ENCODE data around the gene ATP1A3.
A peak's percentile ranks its signal among the peaks of the same experiment; 100 is the strongest.

Gene ATP1A3

GRCh38 chr19:41958367-41959055, 35.5 kb downstream of the ATP1A3 start:
- peak overlapping the region; percentile 54 for H3K27ac ChIP-seq (ENCODE audit: low read depth, low read length)
- WGBS, result 3% methylated on average over 43 of the region's 43 CpGs
- peak overlapping the region; percentile 93 for H3K4me3 ChIP-seq (ENCODE audit: low read length)
- H3K9ac ChIP-seq (ENCODE audit: low read depth, low read length), result peak overlapping the region; percentile 75
- H3K9me3 ChIP-seq (ENCODE audit: insufficient read depth, low read depth, low read length), result no peaks in the 10 kb centered on the region
- H3K4me1 ChIP-seq (ENCODE audit: insufficient read depth, low read length), result peaks cover 5% of the 10 kb centered on the region
- H3K27me3 ChIP-seq (ENCODE audit: insufficient read depth, low read length), result no peaks in the 10 kb centered on the region
- peaks cover 11% of the 10 kb centered on the region for H3K36me3 ChIP-seq (ENCODE audit: insufficient read depth, low read length)

DNA sequence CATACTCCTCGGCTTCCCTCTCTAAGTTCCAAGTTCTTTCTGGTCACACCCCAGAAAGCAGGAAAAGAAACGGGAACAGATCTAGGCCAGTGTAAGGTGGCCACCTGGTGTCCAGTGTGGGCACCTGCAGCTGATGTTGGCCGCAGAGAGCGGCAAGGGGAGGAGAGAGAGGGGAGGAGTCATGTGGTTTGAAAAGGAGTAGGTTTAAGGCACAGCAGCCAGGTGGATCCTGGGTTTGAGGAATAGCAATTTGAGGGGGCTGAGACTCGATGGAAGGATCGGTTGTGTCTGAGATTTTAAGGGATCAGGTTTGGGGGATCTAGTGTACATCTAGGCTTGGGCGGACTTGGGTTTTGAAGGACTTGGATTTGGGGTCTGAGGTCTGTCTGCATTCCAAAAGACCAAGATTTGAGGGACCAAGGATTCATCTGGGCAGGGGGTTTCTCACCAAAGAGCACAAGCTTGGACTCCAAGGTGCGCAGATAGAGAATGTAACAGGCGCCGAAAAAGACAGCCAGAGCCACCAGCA, 36.1 kb downstream of the ATP1A3 start:
- Histone ChIP-seq H3K36me3 (ENCODE audit: insufficient read depth, low read length) (peaks cover 11% of the 10 kb centered on the region), H3K4me1 (ENCODE audit: insufficient read depth, low read length) (peaks cover 5% of the 10 kb centered on the region), H3K27ac (ENCODE audit: low read depth, low read length) (no peak overlapping the region), H3K9ac (ENCODE audit: low read depth, low read length) (no peak overlapping the region), H3K9me3 (ENCODE audit: insufficient read depth, low read depth, low read length) (no peaks in the 10 kb centered on the region), H3K4me3 (ENCODE audit: low read length) (peak overlapping the region; percentile 93), H3K27me3 (ENCODE audit: insufficient read depth, low read length) (no peaks in the 10 kb centered on the region)
- 14% methylated on average over 10 of the region's 10 CpGs for WGBS

- WGBS, result 89% methylated on average over 11 of the region's 11 CpGs
- Histone ChIP-seq H3K36me3 (ENCODE audit: insufficient read depth, low read length) (peaks cover 11% of the 10 kb centered on the region), H3K4me3 (ENCODE audit: low read length) (no peak overlapping the region), H3K4me1 (ENCODE audit: insufficient read depth, low read length) (peaks cover 5% of the 10 kb centered on the region), H3K9ac (ENCODE audit: low read depth, low read length) (no peak overlapping the region), H3K9me3 (ENCODE audit: insufficient read depth, low read depth, low read length) (no peaks in the 10 kb centered on the region), H3K27me3 (ENCODE audit: insufficient read depth, low read length) (no peaks in the 10 kb centered on the region), H3K27ac (ENCODE audit: low read depth, low read length) (no peak overlapping the region)
Observed at GRCh38 chr19:41957161-41957837, 36.7 kb downstream of the ATP1A3 start.

DNA sequence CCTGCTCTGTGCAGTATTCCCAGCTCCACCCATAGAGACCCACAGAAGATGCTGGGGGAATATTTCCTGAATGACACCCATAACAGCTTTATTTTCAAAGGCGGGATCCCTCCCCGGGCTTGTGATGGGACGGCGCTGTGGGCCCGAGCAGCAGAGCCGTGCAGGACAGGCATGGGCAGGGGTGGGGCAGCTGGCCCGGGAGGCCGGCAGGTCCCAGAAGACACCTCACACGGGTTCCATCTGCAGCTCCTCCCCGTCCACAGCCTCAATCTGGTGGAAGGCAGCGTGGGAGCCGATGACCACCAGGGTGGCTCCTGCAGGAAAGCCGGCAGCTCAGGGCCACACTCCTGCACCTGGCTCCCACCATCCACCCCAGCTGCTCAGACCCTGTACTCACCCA, 37.4 kb downstream of the ATP1A3 start:
- no peak overlapping the region for H3K9ac ChIP-seq (ENCODE audit: low read depth, low read length)
- peaks cover 11% of the 10 kb centered on the region for H3K36me3 ChIP-seq (ENCODE audit: insufficient read depth, low read length)
- peaks cover 5% of the 10 kb centered on the region for H3K4me1 ChIP-seq (ENCODE audit: insufficient read depth, low read length)
- H3K9me3 ChIP-seq (ENCODE audit: insufficient read depth, low read depth, low read length), result no peaks in the 10 kb centered on the region
- no peaks in the 10 kb centered on the region for H3K27me3 ChIP-seq (ENCODE audit: insufficient read depth, low read length)
- H3K4me3 ChIP-seq (ENCODE audit: low read length), result no peak overlapping the region
- H3K27ac ChIP-seq (ENCODE audit: low read depth, low read length), result no peak overlapping the region
- 96% methylated on average over 13 of the region's 13 CpGs for WGBS

DNA sequence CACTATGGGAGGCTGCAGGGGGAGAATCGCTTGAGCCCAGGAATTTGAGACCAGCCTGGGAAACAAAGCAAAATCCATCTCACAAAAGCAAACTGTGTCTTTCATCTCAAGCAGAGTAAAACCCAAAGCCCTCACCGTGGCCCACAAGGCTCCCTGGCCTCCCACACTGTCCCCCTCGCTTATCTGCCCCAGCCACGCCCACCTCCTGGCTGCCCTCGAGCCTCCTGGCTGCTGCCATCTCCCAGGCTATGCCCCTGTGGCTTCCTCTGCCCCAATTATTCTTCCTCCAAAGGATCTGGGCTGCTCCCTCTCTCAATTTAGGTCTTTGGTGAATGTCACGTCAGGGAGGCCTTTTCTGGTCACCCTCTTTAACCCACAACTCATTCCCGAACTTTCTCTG, 38.5 kb downstream of the ATP1A3 start:
- Histone ChIP-seq H3K36me3 (ENCODE audit: insufficient read depth, low read length) (peaks cover 11% of the 10 kb centered on the region), H3K9me3 (ENCODE audit: insufficient read depth, low read depth, low read length) (no peaks in the 10 kb centered on the region), H3K27ac (ENCODE audit: low read depth, low read length) (no peak overlapping the region), H3K4me3 (ENCODE audit: low read length) (no peak overlapping the region), H3K4me1 (ENCODE audit: insufficient read depth, low read length) (peaks cover 5% of the 10 kb centered on the region), H3K9ac (ENCODE audit: low read depth, low read length) (no peak overlapping the region), H3K27me3 (ENCODE audit: insufficient read depth, low read length) (no peaks in the 10 kb centered on the region)
- WGBS, result 88% methylated on average over 7 of the region's 7 CpGs

DNA sequence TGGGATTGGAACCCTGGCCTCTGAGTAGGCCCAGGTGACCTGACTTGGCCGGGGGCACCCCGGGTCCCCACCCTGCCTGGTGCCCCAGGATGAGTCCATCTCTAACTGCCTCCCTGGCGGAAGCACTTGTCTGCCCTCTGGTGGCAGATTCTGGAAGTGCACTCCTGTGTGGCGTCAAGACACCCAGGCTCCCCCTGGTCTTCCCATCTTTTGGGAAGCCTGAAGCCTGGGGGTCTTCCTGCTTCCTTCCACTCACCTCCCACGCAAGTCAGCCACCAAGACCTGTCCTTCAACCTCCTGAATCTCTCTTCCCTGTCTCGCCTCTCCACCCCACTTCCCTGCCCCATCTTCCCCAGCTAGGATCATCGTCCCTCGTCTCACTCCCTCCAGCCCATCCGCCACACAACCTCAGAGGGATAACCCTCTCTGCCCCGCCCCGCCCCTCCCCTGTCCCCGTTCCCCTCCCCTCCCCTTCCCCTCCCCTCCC, 42.3 kb downstream of the ATP1A3 start:
- no peaks in the 10 kb centered on the region for H3K4me1 ChIP-seq (ENCODE audit: insufficient read depth, low read length)
- H3K27ac ChIP-seq (ENCODE audit: low read depth, low read length), result no peak overlapping the region
- WGBS, result 7% methylated on average over 8 of the region's 12 CpGs
- peak overlapping the region; percentile 39 for H3K4me3 ChIP-seq (ENCODE audit: low read length)
- no peak overlapping the region for H3K9ac ChIP-seq (ENCODE audit: low read depth, low read length)
- H3K36me3 ChIP-seq (ENCODE audit: insufficient read depth, low read length), result peaks cover 9% of the 10 kb centered on the region
- H3K27me3 ChIP-seq (ENCODE audit: insufficient read depth, low read length), result no peaks in the 10 kb centered on the region
- no peaks in the 10 kb centered on the region for H3K9me3 ChIP-seq (ENCODE audit: insufficient read depth, low read depth, low read length)

DNA sequence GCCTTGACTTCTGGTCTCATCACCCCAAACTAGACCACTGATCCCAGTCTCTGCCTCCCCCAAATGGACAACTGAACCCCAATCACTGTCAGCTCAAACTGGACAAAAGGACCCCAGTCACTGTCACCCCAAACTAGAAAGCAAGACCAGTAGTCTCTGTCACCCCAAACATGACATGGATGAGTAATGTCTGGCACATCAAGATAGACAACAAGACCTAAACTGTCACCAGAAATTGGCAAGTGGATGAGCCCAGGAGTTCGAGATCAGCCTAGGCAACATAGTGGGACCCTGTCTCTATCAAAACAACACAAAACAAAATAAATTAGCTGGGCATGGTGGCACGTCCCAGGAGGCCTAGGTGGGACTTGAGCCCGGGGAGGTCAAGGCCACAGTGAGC, 46.9 kb downstream of the ATP1A3 start:
- Histone ChIP-seq H3K4me3 (ENCODE audit: low read length) (no peak overlapping the region), H3K27me3 (ENCODE audit: insufficient read depth, low read length) (peaks cover 10% of the 10 kb centered on the region), H3K4me1 (ENCODE audit: insufficient read depth, low read length) (no peaks in the 10 kb centered on the region), H3K36me3 (ENCODE audit: insufficient read depth, low read length) (no peaks in the 10 kb centered on the region), H3K27ac (ENCODE audit: low read depth, low read length) (no peak overlapping the region), H3K9me3 (ENCODE audit: insufficient read depth, low read depth, low read length) (no peaks in the 10 kb centered on the region), H3K9ac (ENCODE audit: low read depth, low read length) (no peak overlapping the region)
- WGBS, result 87% methylated on average over 3 of the region's 3 CpGs

DNA sequence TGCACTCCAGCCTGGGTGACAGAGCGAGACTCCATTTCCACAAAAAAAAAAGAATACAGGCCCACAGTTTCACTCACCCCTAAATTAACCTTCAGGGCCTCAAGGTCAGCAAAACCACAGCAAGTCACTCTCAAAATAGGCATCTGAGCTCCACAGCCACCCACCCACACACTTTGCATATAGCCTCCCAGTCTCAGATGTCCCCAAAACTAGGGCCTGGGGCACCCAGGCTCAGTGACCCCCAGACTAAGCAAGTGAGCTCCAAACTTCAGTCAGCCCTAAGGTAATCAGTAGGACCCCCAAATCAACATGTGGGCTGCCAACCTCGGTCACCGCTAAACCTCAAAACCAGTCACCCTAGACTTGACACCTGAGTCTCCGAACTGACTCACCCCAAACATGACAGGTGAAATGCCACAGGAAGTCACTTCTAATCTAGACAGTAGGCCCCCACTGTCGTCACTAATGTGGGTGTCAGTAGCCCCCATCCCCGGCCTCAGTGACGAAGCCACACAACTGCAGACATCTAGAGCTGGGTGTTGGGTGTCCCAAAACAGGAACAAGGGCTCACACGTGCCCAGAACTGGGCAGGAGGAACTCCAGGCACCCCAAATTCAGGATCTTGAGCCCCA, 48.8 kb downstream of the ATP1A3 start:
- H3K36me3 ChIP-seq (ENCODE audit: insufficient read depth, low read length), result no peaks in the 10 kb centered on the region
- H3K4me1 ChIP-seq (ENCODE audit: insufficient read depth, low read length), result no peaks in the 10 kb centered on the region
- H3K27ac ChIP-seq (ENCODE audit: low read depth, low read length), result no peak overlapping the region
- H3K9ac ChIP-seq (ENCODE audit: low read depth, low read length), result no peak overlapping the region
- H3K27me3 ChIP-seq (ENCODE audit: insufficient read depth, low read length), result peaks cover 27% of the 10 kb centered on the region
- no peak overlapping the region for H3K4me3 ChIP-seq (ENCODE audit: low read length)
- WGBS, result 88% methylated on average over 8 of the region's 8 CpGs
- no peaks in the 10 kb centered on the region for H3K9me3 ChIP-seq (ENCODE audit: insufficient read depth, low read depth, low read length)

- H3K27me3 ChIP-seq (ENCODE audit: insufficient read depth, low read length), result peaks cover 33% of the 10 kb centered on the region
- H3K9ac ChIP-seq (ENCODE audit: low read depth, low read length), result no peak overlapping the region
- WGBS, result 74% methylated on average over 2 of the region's 2 CpGs
- no peak overlapping the region for H3K27ac ChIP-seq (ENCODE audit: low read depth, low read length)
- no peaks in the 10 kb centered on the region for H3K9me3 ChIP-seq (ENCODE audit: insufficient read depth, low read depth, low read length)
- no peaks in the 10 kb centered on the region for H3K36me3 ChIP-seq (ENCODE audit: insufficient read depth, low read length)
- H3K4me3 ChIP-seq (ENCODE audit: low read length), result no peak overlapping the region
- H3K4me1 ChIP-seq (ENCODE audit: insufficient read depth, low read length), result no peaks in the 10 kb centered on the region
Observed at GRCh38 chr19:41944336-41944735, 49.7 kb downstream of the ATP1A3 start.

DNA sequence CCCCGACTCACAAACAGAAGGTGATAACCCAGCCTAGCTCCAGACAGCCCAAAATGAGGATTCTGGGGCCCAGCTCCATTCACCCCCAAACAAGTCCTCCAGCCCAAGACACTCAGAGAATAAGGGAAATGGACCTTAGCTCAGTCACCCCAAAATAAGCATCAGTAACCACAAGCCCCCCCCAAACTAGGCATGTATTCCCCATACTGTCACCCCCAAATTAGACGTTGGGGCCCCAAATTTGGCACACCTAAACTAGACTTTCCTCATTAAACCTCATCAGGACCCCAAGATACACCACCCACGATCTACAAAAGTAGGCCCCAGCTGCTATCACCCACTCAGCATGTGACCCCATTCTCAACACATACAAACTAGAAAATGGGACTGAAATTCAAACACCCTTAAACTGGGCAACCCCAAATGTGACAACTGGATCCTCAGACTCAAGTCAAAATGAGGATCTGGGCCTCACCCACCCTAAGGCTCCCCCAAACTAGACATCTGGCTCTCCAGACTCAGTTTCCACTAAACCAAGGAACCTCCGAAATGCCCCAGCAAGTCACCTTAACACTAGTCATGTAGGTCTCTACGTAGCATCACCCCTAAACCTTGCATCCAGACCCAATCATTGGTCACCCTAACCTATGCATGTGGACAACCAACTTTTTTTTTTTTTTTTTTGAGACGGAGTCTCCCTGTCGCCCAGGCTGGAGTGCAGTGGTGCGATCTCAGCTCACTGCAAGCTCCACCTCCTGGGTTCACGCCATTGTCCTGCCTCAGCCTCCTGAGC, 52.4 kb downstream of the ATP1A3 start:
- Histone ChIP-seq H3K27ac (ENCODE audit: low read depth, low read length) (no peak overlapping the region), H3K27me3 (ENCODE audit: insufficient read depth, low read length) (peaks cover 50% of the 10 kb centered on the region), H3K4me1 (ENCODE audit: insufficient read depth, low read length) (no peaks in the 10 kb centered on the region), H3K9ac (ENCODE audit: low read depth, low read length) (no peak overlapping the region), H3K9me3 (ENCODE audit: insufficient read depth, low read depth, low read length) (no peaks in the 10 kb centered on the region), H3K36me3 (ENCODE audit: insufficient read depth, low read length) (no peaks in the 10 kb centered on the region), H3K4me3 (ENCODE audit: low read length) (no peak overlapping the region)
- WGBS, result 70% methylated on average over 9 of the region's 9 CpGs

Measured in HUES64 (cell line).